ENCODE data around the gene LHX6. TPM values are rescaled to one million over a fixed set of nuclear protein-coding genes. Genes with fewer than 3 reads are reported as not detected.
A peak's percentile ranks its signal among the peaks of the same experiment; 100 is the strongest.

The LHX6 gene
- total and polyA plus RNA-seq, 9 of the 15 experiments (the other 6 are each of a cell fraction or from before 2014, with no cell fraction given), result 2.8 to 16.3 (median 7.9) TPM

DNA sequence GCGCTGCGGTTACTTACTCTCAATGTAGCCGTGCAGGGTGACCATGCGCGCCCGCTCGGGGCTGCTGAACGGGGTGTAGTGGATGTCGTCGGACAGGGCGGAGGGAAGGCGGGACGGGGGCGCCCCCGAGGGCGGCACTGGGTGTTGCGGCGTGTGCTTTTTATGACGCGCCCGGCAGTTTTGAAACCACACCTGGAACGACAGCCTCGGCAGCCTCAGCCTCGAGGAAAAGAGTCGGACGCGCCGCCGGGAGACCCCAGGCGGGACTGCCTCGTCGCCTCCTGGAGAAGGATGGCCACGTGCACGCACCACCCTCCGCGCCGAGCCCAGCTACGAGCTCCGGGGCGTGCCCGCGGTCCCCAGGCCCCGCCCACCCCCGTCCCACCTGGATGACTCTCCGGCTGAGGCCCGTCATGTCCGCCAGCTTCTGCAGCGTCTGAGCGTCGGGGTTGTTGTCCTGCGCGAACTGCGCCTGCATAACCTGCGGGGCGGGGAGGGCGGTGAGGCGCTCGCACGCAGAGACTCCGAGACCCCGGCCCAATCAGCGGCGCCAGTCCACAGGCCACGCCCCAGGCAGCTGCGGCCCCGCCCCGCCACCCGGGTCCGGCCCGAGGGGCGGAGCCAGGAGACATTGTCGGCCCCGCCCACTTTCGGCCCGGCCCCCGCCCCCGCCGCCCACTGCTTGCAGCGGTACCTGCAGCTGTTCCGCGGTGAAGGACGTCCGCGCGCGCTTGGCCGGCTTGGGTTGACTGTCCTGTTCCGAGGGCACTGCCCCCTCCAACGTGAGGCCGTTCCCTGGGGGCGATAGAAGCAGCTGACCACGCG, 15.0 kb downstream of the LHX6 start (continued):
- TF ChIP-seq XRCC5 (IDR thresholded peaks at IDR 0.05; ENCODE audit: low read depth, low read length) (0 out of 2 replicates have a peak, but pooled peaks have one; percentile 16), ZNF699 (CRISPR knock-in tag; IDR thresholded peaks at IDR 0.05; ENCODE audit: insufficient replicate concordance) (no peak), PHF8 (IDR thresholded peaks at IDR 0.05; ENCODE audit: borderline replicate concordance, low read length) (peak; percentile 62; the same call in 1 of the 2 replicates), ZNF184 (CRISPR knock-in tag; IDR thresholded peaks at IDR 0.05) (no peak), GATAD2A (IDR thresholded peaks at IDR 0.05) (no peak), MNT (conservative IDR thresholded peaks at IDR 0.05) (peak; percentile 92 to 94), SAFB (IDR thresholded peaks at IDR 0.05; ENCODE audit: borderline replicate concordance, low read depth, low read length) (no peak), ZNF384 (IDR thresholded peaks at IDR 0.05; ENCODE audit: low read depth, low read length) (no peak), HDAC3 (IDR thresholded peaks at IDR 0.05; ENCODE audit: borderline replicate concordance, partially characterized antibody) (no peak), E2F6 (IDR thresholded peaks at IDR 0.05; ENCODE audit: borderline replicate concordance in 1 of 2, extremely low read depth in 1 of 2, insufficient read depth in 1 of 2, insufficient read length in 1 of 2, low read depth in 1 of 2, low read length in 1 of 2, poor library complexity in 1 of 2, severe bottlenecking in 1 of 2) (peak; percentile 97 to 98), EP400 (IDR thresholded peaks at IDR 0.05) (peak; percentile 93), ZNF830 (CRISPR knock-in tag; IDR thresholded peaks at IDR 0.05) (no peak), ZEB2 (IDR thresholded peaks at IDR 0.05) (0 out of 2 replicates have a peak, but pooled peaks have one; percentile 22), NRF1 (conservative IDR thresholded peaks at IDR 0.05 in 1 of 2, IDR thresholded peaks at IDR 0.05 in 1 of 2) (peak; percentile 77 to 81), KAT7 (CRISPR knock-in tag; IDR thresholded peaks at IDR 0.05; ENCODE audit: borderline replicate concordance) (0 out of 2 replicates have a peak, but pooled peaks have one; percentile 44), NFIC (IDR thresholded peaks at IDR 0.05) (peak; percentile 67), U2AF1 (optimal IDR thresholded peaks at IDR 0.05; ENCODE audit: low read depth, low read length) (peak; percentile 53), DPF2 (IDR thresholded peaks at IDR 0.05) (no peak)
- TF ChIP-seq, protein P1, sequence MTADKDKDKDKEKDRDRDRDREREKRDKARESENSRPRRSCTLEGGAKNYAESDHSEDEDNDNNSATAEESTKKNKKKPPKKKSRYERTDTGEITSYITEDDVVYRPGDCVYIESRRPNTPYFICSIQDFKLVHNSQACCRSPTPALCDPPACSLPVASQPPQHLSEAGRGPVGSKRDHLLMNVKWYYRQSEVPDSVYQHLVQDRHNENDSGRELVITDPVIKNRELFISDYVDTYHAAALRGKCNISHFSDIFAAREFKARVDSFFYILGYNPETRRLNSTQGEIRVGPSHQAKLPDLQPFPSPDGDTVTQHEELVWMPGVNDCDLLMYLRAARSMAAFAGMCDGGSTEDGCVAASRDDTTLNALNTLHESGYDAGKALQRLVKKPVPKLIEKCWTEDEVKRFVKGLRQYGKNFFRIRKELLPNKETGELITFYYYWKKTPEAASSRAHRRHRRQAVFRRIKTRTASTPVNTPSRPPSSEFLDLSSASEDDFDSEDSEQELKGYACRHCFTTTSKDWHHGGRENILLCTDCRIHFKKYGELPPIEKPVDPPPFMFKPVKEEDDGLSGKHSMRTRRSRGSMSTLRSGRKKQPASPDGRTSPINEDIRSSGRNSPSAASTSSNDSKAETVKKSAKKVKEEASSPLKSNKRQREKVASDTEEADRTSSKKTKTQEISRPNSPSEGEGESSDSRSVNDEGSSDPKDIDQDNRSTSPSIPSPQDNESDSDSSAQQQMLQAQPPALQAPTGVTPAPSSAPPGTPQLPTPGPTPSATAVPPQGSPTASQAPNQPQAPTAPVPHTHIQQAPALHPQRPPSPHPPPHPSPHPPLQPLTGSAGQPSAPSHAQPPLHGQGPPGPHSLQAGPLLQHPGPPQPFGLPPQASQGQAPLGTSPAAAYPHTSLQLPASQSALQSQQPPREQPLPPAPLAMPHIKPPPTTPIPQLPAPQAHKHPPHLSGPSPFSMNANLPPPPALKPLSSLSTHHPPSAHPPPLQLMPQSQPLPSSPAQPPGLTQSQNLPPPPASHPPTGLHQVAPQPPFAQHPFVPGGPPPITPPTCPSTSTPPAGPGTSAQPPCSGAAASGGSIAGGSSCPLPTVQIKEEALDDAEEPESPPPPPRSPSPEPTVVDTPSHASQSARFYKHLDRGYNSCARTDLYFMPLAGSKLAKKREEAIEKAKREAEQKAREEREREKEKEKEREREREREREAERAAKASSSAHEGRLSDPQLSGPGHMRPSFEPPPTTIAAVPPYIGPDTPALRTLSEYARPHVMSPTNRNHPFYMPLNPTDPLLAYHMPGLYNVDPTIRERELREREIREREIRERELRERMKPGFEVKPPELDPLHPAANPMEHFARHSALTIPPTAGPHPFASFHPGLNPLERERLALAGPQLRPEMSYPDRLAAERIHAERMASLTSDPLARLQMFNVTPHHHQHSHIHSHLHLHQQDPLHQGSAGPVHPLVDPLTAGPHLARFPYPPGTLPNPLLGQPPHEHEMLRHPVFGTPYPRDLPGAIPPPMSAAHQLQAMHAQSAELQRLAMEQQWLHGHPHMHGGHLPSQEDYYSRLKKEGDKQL (CRISPR knock-in tag; IDR thresholded peaks at IDR 0.05; ENCODE audit: borderline replicate concordance), result no peak

Data from K562 (cell line).